ENCODE data around the gene EXOC5. TPM values are rescaled to one million over a fixed set of nuclear protein-coding genes. Genes with fewer than 3 reads are reported as not detected.

Gene EXOC5
- polyA plus RNA-seq, 3 donors, result 7.9 to 52.5 (median 49.9) TPM

DNA sequence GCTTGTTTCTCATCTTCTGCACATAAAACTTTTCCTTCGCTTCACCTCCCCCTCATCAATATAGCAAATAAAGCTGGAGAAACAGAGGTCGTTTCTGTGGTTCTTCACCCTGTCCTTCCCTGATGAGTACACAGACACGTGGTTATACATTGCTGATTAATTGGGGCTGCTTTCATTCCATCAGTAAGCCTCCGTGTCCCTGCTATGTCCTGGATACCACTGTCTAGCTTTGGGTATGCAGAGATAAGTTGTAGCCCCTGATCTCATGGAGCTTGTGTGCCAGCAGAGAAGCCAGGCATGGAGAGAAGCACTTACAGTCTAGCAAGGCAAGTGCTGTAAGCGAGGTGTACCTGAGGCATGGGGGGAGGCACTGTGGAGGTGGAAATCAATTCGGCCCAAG is 108.4 kb downstream of the EXOC5 start:
- Histone ChIP-seq H3K27me3 (ENCODE audit: control insufficient read depth in 2 of 2, insufficient read depth in 2 of 2, low read length in 2 of 2) (peaks cover 0 to 4% of the 10 kb centered on the region in 2 donors), H3K9ac (ENCODE audit: insufficient read depth, low read length, poor library complexity, severe bottlenecking) (no peak overlapping the region), H3K36me3 (replicated peaks in 1 of 2; ENCODE audit: control insufficient read depth in 1 of 2, insufficient read depth in 2 of 2, low read length in 2 of 2) (no peaks in the 10 kb centered on the region), H3K4me3 (replicated peaks in 1 of 3; ENCODE audit: low read depth in 2 of 3, low read length in 3 of 3) (no peak overlapping the region), H4K20me1 (ENCODE audit: insufficient read depth, low read length) (no peaks in the 10 kb centered on the region), H2AFZ (ENCODE audit: insufficient read depth, low read depth, low read length, poor library complexity, severe bottlenecking) (no peak overlapping the region), H3K9me3 (replicated peaks in 1 of 2; ENCODE audit: control insufficient read depth in 1 of 2, insufficient read depth in 1 of 2, low read length in 2 of 2) (no peaks in the 10 kb centered on the region), H3K4me2 (replicated peaks; ENCODE audit: extremely low read depth, low read length, poor library complexity, severe bottlenecking) (no peak overlapping the region), H3K4me1 (ENCODE audit: control insufficient read depth in 1 of 2, insufficient read depth in 2 of 2, low read length in 2 of 2) (no peaks in the 10 kb centered on the region), H3K27ac (ENCODE audit: low read depth in 1 of 2, low read length in 2 of 2) (no peak overlapping the region), H3K79me2 (ENCODE audit: insufficient read depth, low read length) (no peaks in the 10 kb centered on the region)
- H3K36me3 Mint-ChIP-seq, result no peaks in the 10 kb centered on the region
- intact Hi-C loops (cut with micrococcal nuclease), result no loop called here
- H3K27ac Mint-ChIP-seq, result no peak overlapping the region
- no peak overlapping the region for H3K4me3 Mint-ChIP-seq
- no peak for DNase-seq
- 79% methylated on average over 3 of the region's 6 CpGs for WGBS (ENCODE audit: insufficient coverage)
- TF ChIP-seq, protein P1, sequence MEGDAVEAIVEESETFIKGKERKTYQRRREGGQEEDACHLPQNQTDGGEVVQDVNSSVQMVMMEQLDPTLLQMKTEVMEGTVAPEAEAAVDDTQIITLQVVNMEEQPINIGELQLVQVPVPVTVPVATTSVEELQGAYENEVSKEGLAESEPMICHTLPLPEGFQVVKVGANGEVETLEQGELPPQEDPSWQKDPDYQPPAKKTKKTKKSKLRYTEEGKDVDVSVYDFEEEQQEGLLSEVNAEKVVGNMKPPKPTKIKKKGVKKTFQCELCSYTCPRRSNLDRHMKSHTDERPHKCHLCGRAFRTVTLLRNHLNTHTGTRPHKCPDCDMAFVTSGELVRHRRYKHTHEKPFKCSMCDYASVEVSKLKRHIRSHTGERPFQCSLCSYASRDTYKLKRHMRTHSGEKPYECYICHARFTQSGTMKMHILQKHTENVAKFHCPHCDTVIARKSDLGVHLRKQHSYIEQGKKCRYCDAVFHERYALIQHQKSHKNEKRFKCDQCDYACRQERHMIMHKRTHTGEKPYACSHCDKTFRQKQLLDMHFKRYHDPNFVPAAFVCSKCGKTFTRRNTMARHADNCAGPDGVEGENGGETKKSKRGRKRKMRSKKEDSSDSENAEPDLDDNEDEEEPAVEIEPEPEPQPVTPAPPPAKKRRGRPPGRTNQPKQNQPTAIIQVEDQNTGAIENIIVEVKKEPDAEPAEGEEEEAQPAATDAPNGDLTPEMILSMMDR (IDR thresholded peaks at IDR 0.05), result no peak
- no peaks in the 10 kb centered on the region for H3K4me1 Mint-ChIP-seq
- H3K9me3 Mint-ChIP-seq, result peaks cover 0 to 6% (median 2%) of the 10 kb centered on the region in 7 donors
- H3K27me3 Mint-ChIP-seq (ENCODE audit: low read depth in 3 of 3), result peaks cover 0 to 4% (median 1%) of the 10 kb centered on the region in 3 donors

DNA sequence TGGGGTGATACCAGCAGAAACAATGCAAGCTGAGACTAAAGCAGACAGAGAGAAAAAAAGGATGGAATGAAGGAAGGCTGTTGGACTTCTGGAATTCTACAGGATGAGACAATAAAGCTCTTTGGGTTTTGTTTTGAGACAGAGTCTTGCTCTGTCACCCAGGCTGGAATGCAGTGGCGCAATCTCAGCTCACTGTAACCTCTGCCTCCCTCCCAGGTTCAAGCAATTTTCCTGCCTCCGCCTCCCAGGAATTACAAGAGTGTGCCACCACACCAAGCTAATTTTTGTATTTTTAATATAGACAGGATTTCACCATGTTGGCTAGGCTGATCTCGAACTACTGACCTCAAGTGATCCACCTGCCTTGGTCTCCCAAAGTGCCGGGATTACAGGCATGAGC is 115.4 kb downstream of the EXOC5 start:
- intact Hi-C loops (cut with micrococcal nuclease), result no loop called here
- Mint-ChIP-seq H3K4me1 (no peaks in the 10 kb centered on the region), H3K27ac (no peak overlapping the region), H3K36me3 (no peaks in the 10 kb centered on the region), H3K4me3 (no peak overlapping the region), H3K9me3 (peaks cover 0 to 10% (median 2%) of the 10 kb centered on the region in 7 donors), H3K27me3 (ENCODE audit: low read depth in 3 of 3) (peaks cover 0 to 1% (median 0%) of the 10 kb centered on the region in 3 donors)
- WGBS (ENCODE audit: insufficient coverage), result 88% methylated on average over 2 of the region's 4 CpGs
- Histone ChIP-seq H3K27ac (ENCODE audit: low read depth in 1 of 2, low read length in 2 of 2) (no peak overlapping the region), H3K79me2 (ENCODE audit: insufficient read depth, low read length) (no peaks in the 10 kb centered on the region), H3K9ac (ENCODE audit: insufficient read depth, low read length, poor library complexity, severe bottlenecking) (no peak overlapping the region), H2AFZ (ENCODE audit: insufficient read depth, low read depth, low read length, poor library complexity, severe bottlenecking) (no peak overlapping the region), H3K9me3 (replicated peaks in 1 of 2; ENCODE audit: control insufficient read depth in 1 of 2, insufficient read depth in 1 of 2, low read length in 2 of 2) (no peaks in the 10 kb centered on the region), H3K4me1 (ENCODE audit: control insufficient read depth in 1 of 2, insufficient read depth in 2 of 2, low read length in 2 of 2) (no peaks in the 10 kb centered on the region), H3K4me3 (replicated peaks in 1 of 3; ENCODE audit: low read depth in 2 of 3, low read length in 3 of 3) (no peak overlapping the region), H3K4me2 (replicated peaks; ENCODE audit: extremely low read depth, low read length, poor library complexity, severe bottlenecking) (no peak overlapping the region), H4K20me1 (ENCODE audit: insufficient read depth, low read length) (no peaks in the 10 kb centered on the region), H3K27me3 (ENCODE audit: control insufficient read depth in 2 of 2, insufficient read depth in 2 of 2, low read length in 2 of 2) (no peaks in the 10 kb centered on the region), H3K36me3 (replicated peaks in 1 of 2; ENCODE audit: control insufficient read depth in 1 of 2, insufficient read depth in 2 of 2, low read length in 2 of 2) (no peaks in the 10 kb centered on the region)
- DNase-seq, result no peak
- TF ChIP-seq, protein P1 (IDR thresholded peaks at IDR 0.05), result no peak

Other genes with a start within 250 kb of the EXOC5 start
- 10 to 100 TPM; 15.3 to 26.2 (median 20.3) TPM for gene AP5M1, start 66 bp upstream of the EXOC5 start, polyA plus RNA-seq
- 1 to 10 TPM; 2.6 to 5.5 (median 2.9) TPM for gene NAA30, start 121.7 kb upstream of the EXOC5 start, polyA plus RNA-seq
- gene CCDC198, start 225.0 kb upstream of the EXOC5 start, polyA plus RNA-seq, result not detected

All from CD14-positive monocyte (primary cell).